SH-SY5Y (cell line): ENCODE results near the gene NR3C1.

Experiments used
- GATA2 ChIP-seq: IDR thresholded peaks from 2 replicates; pipeline ENCODE4 v1.6.1; 2011; ENCODE audit warnings: mild to moderate bottlenecking, low read depth, low read length
- GATA3 ChIP-seq: IDR thresholded peaks from 2 replicates; pipeline ENCODE4 v1.6.1; 2011; ENCODE audit warnings: low read depth, mild to moderate bottlenecking, low read length, moderate library complexity

The NR3C1 gene

GRCh38 chr5:143433670-143434069 is 30.2 kb upstream of the NR3C1 start:
- no peak for TF ChIP-seq GATA2
- TF ChIP-seq GATA3, result no peak

- TF ChIP-seq GATA3 (no peak), GATA2 (no peak)
These were observed 29.3 kb upstream of the NR3C1 start for GRCh38 chr5:143432658-143433239.

- TF ChIP-seq GATA3 (no peak), GATA2 (no peak)
These were observed 28.3 kb upstream of the NR3C1 start for GRCh38 chr5:143431789-143432188.

GRCh38 chr5:143428738-143429420 is 25.4 kb upstream of the NR3C1 start:
- TF ChIP-seq GATA3, result no peak
- TF ChIP-seq GATA2, result no peak

- TF ChIP-seq GATA3 (no peak), GATA2 (no peak)
These were observed 24.7 kb upstream of the NR3C1 start for GRCh38 chr5:143428155-143428554.

- TF ChIP-seq GATA3 (no peak), GATA2 (no peak)
These were observed 23.7 kb upstream of the NR3C1 start for GRCh38 chr5:143427122-143427735.

- TF ChIP-seq GATA2 (no peak), GATA3 (no peak)
These were observed 23.0 kb upstream of the NR3C1 start for GRCh38 chr5:143426437-143426991.

- no peak for TF ChIP-seq GATA3
- no peak for TF ChIP-seq GATA2
These were observed 22.3 kb upstream of the NR3C1 start for GRCh38 chr5:143425835-143426234.

- TF ChIP-seq GATA2 (no peak), GATA3 (no peak)
These were observed 14.8 kb upstream of the NR3C1 start for GRCh38 chr5:143418140-143418866.

GRCh38 chr5:143417503-143418139 is 14.1 kb upstream of the NR3C1 start:
- no peak for TF ChIP-seq GATA2
- no peak for TF ChIP-seq GATA3

- TF ChIP-seq GATA2 (no peak), GATA3 (no peak)
These were observed 12.9 kb upstream of the NR3C1 start for GRCh38 chr5:143416411-143416810.

GRCh38 chr5:143413958-143414669 is 10.6 kb upstream of the NR3C1 start:
- no peak for TF ChIP-seq GATA3
- no peak for TF ChIP-seq GATA2

- no peak for TF ChIP-seq GATA3
- TF ChIP-seq GATA2, result peak; percentile 7; the same call in 1 of the 2 replicates
These were observed 9.3 kb upstream of the NR3C1 start for GRCh38 chr5:143412661-143413342.
